H1 (cell line): ENCODE measurements around the gene CRABP2. TPM values are rescaled to one million over a fixed set of nuclear protein-coding genes. Genes with fewer than 3 reads are reported as not detected.

Experiments used
- CTCF ChIA-PET: fragments of 300-600 bp; sonication (Branson Sonifier 250); formaldehyde crosslinking; loops from one replicate; lab custom pipeline; 2021; ENCODE audit not compliant: partially characterized antibody; lab: Charles Lee
- POLR2A ChIA-PET: fragments of 300-600 bp; sonication (Branson Sonifier 250); formaldehyde crosslinking; loops from one replicate; lab custom pipeline; 2021; ENCODE audit warnings: inconsistent platforms; ENCODE audit not compliant: partially characterized antibody; lab: Charles Lee
- DNase-seq, 2 experiments: peaks; one replicate each; pipeline versions ENCODE4 v3.0.0 to v3.0.0-alpha.2; 2010 to 2022; ENCODE audit warnings: low spot score in 2 of 2, low read depth in 1 of 2, mixed read lengths in 1 of 2
- FAIRE-seq: peaks from 2 replicates; lab custom pipeline; 2011; peaks lifted over from hg19 to GRCh38; lab: Jason Lieb, UNC
- H2AFZ ChIP-seq: 2 replicates; pipeline ENCODE4 v1.8.1; 2012; ENCODE audit warnings: low read length, inconsistent platforms
- H2AK5ac ChIP-seq: 2 replicates; pipeline ENCODE4 v1.6.1; 2013; ENCODE audit warnings: low read depth, low read length
- H2BK120ac ChIP-seq: replicated peaks from 2 replicates; pipeline ENCODE3; 2013; ENCODE audit warnings: low read depth, low read length, inconsistent platforms
- H2BK12ac ChIP-seq: 2 replicates; pipeline ENCODE4 v1.6.1; 2013; ENCODE audit warnings: low read depth, low read length
- H2BK15ac ChIP-seq: 2 replicates; pipeline ENCODE4 v1.6.1; 2013; ENCODE audit warnings: low read length
- H2BK20ac ChIP-seq: 2 replicates; pipeline ENCODE4 v1.6.1; 2013; ENCODE audit warnings: low read length
- H2BK5ac ChIP-seq: 2 replicates; pipeline ENCODE4 v1.6.1; 2013; ENCODE audit warnings: low read depth, low read length
- H3K14ac ChIP-seq: 2 replicates; pipeline ENCODE4 v1.6.1; 2013; ENCODE audit warnings: inconsistent platforms; ENCODE audit not compliant: insufficient read length
- H3K18ac ChIP-seq: 2 replicates; pipeline ENCODE4 v1.6.1; 2013; ENCODE audit warnings: low read length; ENCODE audit errors: extremely low read depth
- H3K23ac ChIP-seq: 2 replicates; pipeline ENCODE4 v1.6.1; 2013; ENCODE audit warnings: inconsistent platforms; ENCODE audit not compliant: insufficient read length
- H3K23me2 ChIP-seq: 2 replicates; pipeline ENCODE4 v1.6.1; 2013; ENCODE audit warnings: low read depth, low read length
- H3K27ac ChIP-seq: 2 replicates; pipeline ENCODE4 v1.6.1; 2011; ENCODE audit warnings: low read depth, low read length, inconsistent platforms
- H3K27me3 ChIP-seq, 4 experiments: replicated peaks in 1 of 4; 1 replicate in 1 of 4; 2 replicates in 3 of 4; pipeline versions ENCODE4 v1.6.1 to v1.8.1; 2011 to 2013; ENCODE audit warnings: low read length in 3 of 4, mild to moderate bottlenecking in 3 of 4, inconsistent platforms in 2 of 4, mixed read lengths in 2 of 4, moderate library complexity in 1 of 4; ENCODE audit not compliant: control insufficient read depth in 3 of 4, insufficient read depth in 3 of 4; ENCODE audit errors: extremely low read depth in 1 of 4
- H3K36me3 ChIP-seq, 4 experiments: 2 replicates each; pipeline versions ENCODE4 v1.6.1 to v1.8.1; 2011 to 2013; ENCODE audit warnings: mild to moderate bottlenecking in 4 of 4, low read length in 3 of 4, moderate library complexity in 2 of 4, control low read depth in 1 of 4, inconsistent platforms in 1 of 4; ENCODE audit not compliant: insufficient read depth in 4 of 4, control insufficient read depth in 2 of 4
- H3K4ac ChIP-seq: replicated peaks from 2 replicates; pipeline ENCODE3; 2013; ENCODE audit warnings: low read length, low read depth, mixed read lengths, inconsistent platforms; ENCODE audit not compliant: insufficient read length
- H3K4me1 ChIP-seq, 4 experiments: replicated peaks in 1 of 4; 1 replicate in 1 of 4; 2 replicates in 3 of 4; pipeline versions ENCODE4 v1.6.1 to v1.8.1; 2011 to 2013; ENCODE audit warnings: low read length in 3 of 4, inconsistent platforms in 2 of 4, mixed read lengths in 1 of 4; ENCODE audit not compliant: insufficient read depth in 4 of 4, control insufficient read depth in 3 of 4
- H3K4me2 ChIP-seq, 2 experiments: 2 replicates each; pipeline versions ENCODE4 v1.6.1 to v1.8.1; 2011 to 2013; ENCODE audit warnings: low read depth in 2 of 2, low read length in 2 of 2, control low read depth in 1 of 2, inconsistent platforms in 1 of 2, mild to moderate bottlenecking in 1 of 2; ENCODE audit not compliant: insufficient read depth in 1 of 2
- H3K4me3 ChIP-seq, 4 experiments: fragments of 200-600, 300-600 bp in 1 of 4; sonication (generic), shearing (Covaris generic), sonication (Bioruptor Twin) in 1 of 4; 2 replicates each; pipeline versions ENCODE4 v1.5.1 to v1.8.1; 2011 to 2016; ENCODE audit warnings: low read length in 4 of 4, low read depth in 3 of 4, control low read depth in 2 of 4, inconsistent platforms in 2 of 4, mild to moderate bottlenecking in 2 of 4, mixed read lengths in 1 of 4, moderate library complexity in 1 of 4; ENCODE audit not compliant: insufficient read depth in 2 of 4; ENCODE audit errors: extremely low read depth in 1 of 4
- H3K56ac ChIP-seq: replicated peaks from 2 replicates; pipeline ENCODE3; 2013; ENCODE audit warnings: low read depth, mild to moderate bottlenecking, mixed read lengths, low read length, inconsistent platforms; ENCODE audit not compliant: insufficient read length
- H3K79me1 ChIP-seq: 2 replicates; pipeline ENCODE4 v1.6.1; 2013; ENCODE audit warnings: low read depth, low read length, control low read depth
- H3K79me2 ChIP-seq, 2 experiments: 2 replicates each; pipeline versions ENCODE4 v1.6.1 to v1.8.1; 2012 to 2013; ENCODE audit warnings: low read length in 2 of 2, mild to moderate bottlenecking in 2 of 2, inconsistent platforms in 1 of 2; ENCODE audit not compliant: insufficient read depth in 2 of 2, control insufficient read depth in 1 of 2
- H3K9ac ChIP-seq, 4 experiments: replicated peaks in 1 of 4; 1 replicate in 1 of 4; 2 replicates in 3 of 4; pipeline versions ENCODE4 v1.6.1 to v1.8.1; 2011 to 2013; ENCODE audit warnings: low read depth in 3 of 4, low read length in 3 of 4, control low read depth in 2 of 4, mild to moderate bottlenecking in 2 of 4, moderate library complexity in 2 of 4, inconsistent platforms in 1 of 4; ENCODE audit errors: extremely low read depth in 1 of 4
- H3K9me3 ChIP-seq, 2 experiments: 2 replicates each; pipeline versions ENCODE4 v1.6.1 to v1.8.1; 2012 to 2013; ENCODE audit warnings: mild to moderate bottlenecking in 2 of 2, moderate library complexity in 2 of 2, control low read depth in 1 of 2, inconsistent platforms in 1 of 2, low read depth in 1 of 2, low read length in 1 of 2, mixed read lengths in 1 of 2; ENCODE audit not compliant: insufficient read depth in 2 of 2
- H4K20me1 ChIP-seq, 2 experiments: replicated peaks in 1 of 2; 2 replicates each; pipeline versions ENCODE3 to v1.8.1; 2011 to 2013; ENCODE audit warnings: inconsistent platforms in 2 of 2, low read length in 2 of 2, mild to moderate bottlenecking in 1 of 2; ENCODE audit not compliant: insufficient read depth in 2 of 2, control insufficient read depth in 1 of 2
- H4K5ac ChIP-seq: 2 replicates; pipeline ENCODE4 v1.6.1; 2013; ENCODE audit warnings: low read length, low read depth, mixed read lengths, inconsistent platforms; ENCODE audit not compliant: insufficient read length
- H4K8ac ChIP-seq: 2 replicates; pipeline ENCODE4 v1.8.0; 2013; ENCODE audit warnings: mild to moderate bottlenecking, moderate library complexity, low read length, inconsistent platforms; ENCODE audit not compliant: insufficient read depth; ENCODE audit errors: extremely low read depth
- H4K91ac ChIP-seq: replicated peaks from 2 replicates; pipeline ENCODE3; 2013; ENCODE audit warnings: low read length, mixed read lengths, inconsistent platforms; ENCODE audit not compliant: insufficient read length
- BCL11A ChIP-seq, 2 experiments: IDR thresholded peaks; one replicate each; pipeline ENCODE4 v1.6.1; 2011; ENCODE audit warnings: low read depth in 2 of 2, low read length in 2 of 2, mild to moderate bottlenecking in 2 of 2
- CBX8 ChIP-seq: fragments of 300-800, 300-1000 bp; sonication (generic); IDR thresholded peaks from 2 replicates; pipeline ENCODE4 v1.7.1; 2016; ENCODE audit warnings: low read depth, low read length, borderline replicate concordance
- JUND ChIP-seq: IDR thresholded peaks from 2 replicates; pipeline ENCODE4 v1.6.1; 2011; ENCODE audit warnings: mild to moderate bottlenecking, improper control_type of control experiment, low read length
- KDM1A ChIP-seq: fragments of 200-600, 300-600 bp; sonication (generic); IDR thresholded peaks from 2 replicates; pipeline ENCODE4 v1.7.1; 2016; ENCODE audit warnings: mild to moderate bottlenecking, low read length, borderline replicate concordance
- POU5F1 ChIP-seq: IDR thresholded peaks from 2 replicates; pipeline ENCODE4 v1.6.1; 2011; ENCODE audit warnings: low read depth, mild to moderate bottlenecking, low read length, moderate library complexity
- RAD21 ChIP-seq, 2 experiments: IDR thresholded peaks in 1 of 2; conservative IDR thresholded peaks in 1 of 2; 2 replicates each; pipeline ENCODE4 v1.6.1; 2011; ENCODE audit warnings: low read depth in 2 of 2, low read length in 2 of 2, improper control_type of control experiment in 1 of 2, inconsistent platforms in 1 of 2, mild to moderate bottlenecking in 1 of 2, moderate library complexity in 1 of 2
- SRF ChIP-seq: IDR thresholded peaks from 2 replicates; pipeline ENCODE4 v1.6.1; 2011; ENCODE audit warnings: mild to moderate bottlenecking, low read depth, low read length, moderate library complexity
- TAF1 ChIP-seq: IDR thresholded peaks from 2 replicates; pipeline ENCODE4 v1.6.1; 2011; ENCODE audit warnings: mild to moderate bottlenecking, low read depth, low read length
- TEAD4 ChIP-seq: IDR thresholded peaks from 2 replicates; pipeline ENCODE4 v1.6.1; 2012; ENCODE audit warnings: low read depth, low read length, inconsistent platforms, mixed read lengths
- YY1 ChIP-seq: IDR thresholded peaks from 2 replicates; pipeline ENCODE4 v1.6.1; 2011; ENCODE audit warnings: low read depth, mild to moderate bottlenecking, low read length
- WGBS, 2 experiments: shearing (Covaris generic) in 1 of 2; methylation state at CpG; one replicate each; pipeline versions ENCODE4 v1.1.6 to v1.1.7; 2013 to 2015; ENCODE audit warnings: low lambda C conversion rate in 2 of 2, mixed read lengths in 2 of 2, inconsistent platforms in 1 of 2, low coverage in 1 of 2, missing lambda C conversion rate in 1 of 2; ENCODE audit not compliant: insufficient replicate concordance in 2 of 2, insufficient coverage in 1 of 2, insufficient read length in 1 of 2; ENCODE audit errors: extremely low coverage in 1 of 2, missing lambda C conversion rate in 1 of 2; 5-methylcytosine and 5-hydroxymethylcytosine counted together
- polyA plus RNA-seq, 7 experiments: library from polyadenylated mRNA; depleted of rRNA in 3 of 7; stranded (reverse) in 5 of 7; unstranded in 2 of 7; fragments of >200 nt in 5 of 7; fragments of 200-250 nt in 2 of 7; gene quantifications; 1 replicate in 5 of 7; 2 replicates in 1 of 7; 4 replicates in 1 of 7; pipeline versions ENCODE4 v1.2.1 to v1.2.3, GENCODE V29; 2011 to 2013; ENCODE audit warnings: missing spikeins in 2 of 7, mixed read lengths in 2 of 7
- total RNA-seq: library from RNA; stranded (reverse); fragmentation: NEBNext Ultra II Directional; extraction: Animal tissue kit (Norgen Biotek cat#: 25700); gene quantifications from 2 replicates; pipeline ENCODE4 v1.2.1, GENCODE V29; 2021
- TF ChIP-seq, protein P1 (sequence below): IDR thresholded peaks from 2 replicates; pipeline ENCODE4 v1.6.1; 2011; ENCODE audit warnings: low read length, improper control_type of control experiment
- TF ChIP-seq, protein P2 (sequence below): IDR thresholded peaks from 2 replicates; pipeline ENCODE4 v1.6.1; 2012; ENCODE audit warnings: inconsistent platforms

The CRABP2 gene
- total and polyA plus RNA-seq, 2 of the 8 experiments (the other 6 are each of a cell fraction or from before 2014, with no cell fraction given), result 69.2 to 119 TPM

DNA sequence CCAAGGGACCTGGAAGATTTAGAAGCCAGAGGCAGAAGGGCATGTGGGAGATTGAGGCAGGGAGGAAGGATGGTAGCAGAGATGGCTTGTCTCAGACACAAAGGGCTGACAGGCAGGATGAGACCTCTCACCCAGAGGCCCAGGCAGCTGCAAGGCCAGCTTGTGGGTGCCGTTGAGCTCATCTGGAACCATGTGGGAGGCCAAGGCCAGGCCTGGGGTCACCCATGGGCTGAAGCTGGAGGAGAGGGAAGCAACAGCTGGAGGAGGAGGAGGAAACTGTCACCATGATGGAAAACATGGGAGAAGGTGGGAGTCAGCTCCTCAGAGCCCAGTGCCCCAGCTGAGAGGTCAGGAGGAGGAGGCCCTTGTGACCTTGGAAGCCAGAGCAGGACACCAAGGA is 6.4 kb downstream of the CRABP2 start:
- DNase-seq (no peak), FAIRE-seq (no peak)
- no peak overlapping the region for H3K4ac ChIP-seq
- H3K9me3 ChIP-seq, result no peaks in the 10 kb centered on the region
- H3K27ac ChIP-seq, result no peak overlapping the region
- no peak overlapping the region for H4K5ac ChIP-seq
- no peak overlapping the region for H2BK120ac ChIP-seq
- no peak overlapping the region for H3K9ac ChIP-seq
- H3K23ac ChIP-seq, result no peak overlapping the region
- ChIA-PET POLR2A (interaction anchor here (1.0 to 13.9 kb wide), 6 partner anchors 9 to 106 kb away, joined by 3 to 530 read pairs (median 3); partner anchors contain the start of genes CRABP2, HDGF, ISG20L2 and METTL25B), CTCF (interaction anchor here (0.6 to 66.0 kb wide), 3 partner anchors 6 to 75 kb away, joined by 4 to 4284 read pairs (median 4284); partner anchors contain the start of genes CRABP2, ISG20L2, METTL25B and NES)
- H3K18ac ChIP-seq, result no peak overlapping the region
- no peak overlapping the region for H2AK5ac ChIP-seq
- no peak overlapping the region for H2BK12ac ChIP-seq
- H3K14ac ChIP-seq, result no peak overlapping the region
- no peak overlapping the region for H3K4me2 ChIP-seq
- no peak overlapping the region for H3K4me3 ChIP-seq
- H3K27me3 ChIP-seq, result peaks cover 0 to 6% (median 1%) of the 10 kb centered on the region in 4 experiments; a peak in 4 of 7 replicates
- no peak overlapping the region for H3K56ac ChIP-seq
- H3K4me1 ChIP-seq, result peaks cover 13 to 18% (median 16%) of the 10 kb centered on the region in 4 experiments
- no peak overlapping the region for H4K91ac ChIP-seq
- H3K23me2 ChIP-seq, result peaks cover 3% of the 10 kb centered on the region; the same call in 1 of the 2 replicates
- H2AFZ ChIP-seq, result no peak overlapping the region
- peaks cover 5 to 14% of the 10 kb centered on the region in 2 experiments; a peak in 2 of 4 replicates for H3K79me2 ChIP-seq
- peaks cover 14 to 44% (median 26%) of the 10 kb centered on the region in 4 experiments for H3K36me3 ChIP-seq
- H4K20me1 ChIP-seq, result peaks cover 6 to 12% of the 10 kb centered on the region in 2 experiments
- no peak overlapping the region for H2BK5ac ChIP-seq
- H2BK15ac ChIP-seq, result no peak overlapping the region
- H2BK20ac ChIP-seq, result no peak overlapping the region
- H3K79me1 ChIP-seq, result peaks cover 4% of the 10 kb centered on the region; the same call in 1 of the 2 replicates
- WGBS, 2 experiments, result 94% methylated on average over 1 of the region's 1 CpG; no CpG with 5 or more reads in 1 of the 2 experiments
- H4K8ac ChIP-seq, result no peak overlapping the region
- TF ChIP-seq JUND, result no peak
- TF ChIP-seq POU5F1, result no peak
- no peak for TF ChIP-seq SRF
- TF ChIP-seq RAD21 (IDR thresholded peaks at IDR 0.05 in 1 of 2, conservative IDR thresholded peaks at IDR 0.05 in 1 of 2; ENCODE audit: low read depth in 2 of 2, low read length in 2 of 2), result no peak
- no peak for TF ChIP-seq KDM1A
- TF ChIP-seq BCL11A (IDR thresholded peaks at IDR 0.05; ENCODE audit: low read depth in 2 of 2, low read length in 2 of 2), result no peak
- TF ChIP-seq, protein P1, sequence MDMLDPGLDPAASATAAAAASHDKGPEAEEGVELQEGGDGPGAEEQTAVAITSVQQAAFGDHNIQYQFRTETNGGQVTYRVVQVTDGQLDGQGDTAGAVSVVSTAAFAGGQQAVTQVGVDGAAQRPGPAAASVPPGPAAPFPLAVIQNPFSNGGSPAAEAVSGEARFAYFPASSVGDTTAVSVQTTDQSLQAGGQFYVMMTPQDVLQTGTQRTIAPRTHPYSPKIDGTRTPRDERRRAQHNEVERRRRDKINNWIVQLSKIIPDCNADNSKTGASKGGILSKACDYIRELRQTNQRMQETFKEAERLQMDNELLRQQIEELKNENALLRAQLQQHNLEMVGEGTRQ, result no peak
- no peak for TF ChIP-seq CBX8
- no peak for TF ChIP-seq YY1
- TF ChIP-seq, protein P2, sequence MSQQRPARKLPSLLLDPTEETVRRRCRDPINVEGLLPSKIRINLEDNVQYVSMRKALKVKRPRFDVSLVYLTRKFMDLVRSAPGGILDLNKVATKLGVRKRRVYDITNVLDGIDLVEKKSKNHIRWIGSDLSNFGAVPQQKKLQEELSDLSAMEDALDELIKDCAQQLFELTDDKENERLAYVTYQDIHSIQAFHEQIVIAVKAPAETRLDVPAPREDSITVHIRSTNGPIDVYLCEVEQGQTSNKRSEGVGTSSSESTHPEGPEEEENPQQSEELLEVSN, result no peak
- TF ChIP-seq TEAD4, result no peak
- no peak for TF ChIP-seq TAF1
